Measurements from ENCODE around the gene ASB3. TPM values are rescaled to one million over a fixed set of nuclear protein-coding genes. Genes with fewer than 3 reads are reported as not detected.

Gene ASB3
- total and polyA plus RNA-seq, 2 donors (not counting 1 experiment from before 2014, with no cell fraction given) = 15.9 to 30.7 TPM

- WGBS (ENCODE audit: insufficient coverage) = 71% methylated on average over 1 of the region's 1 CpG
- H3K27me3 Mint-ChIP-seq = no peaks in the 10 kb centered on the region
- no peak overlapping the region for H3K4me3 ChIP-seq (ENCODE audit: control extremely low read depth in 1 of 5, extremely low read depth in 1 of 5, insufficient read depth in 1 of 5, low read depth in 2 of 5, low read length in 4 of 5)
- ChIA-PET POLR2A (no interaction called here), CTCF (no interaction called here)
- peak overlapping the region in 1 of 2 donors; percentile 17 for H3K27ac ChIP-seq (ENCODE audit: low read length in 2 of 2)
- H3K36me3 ChIP-seq (replicated peaks in 1 of 2; ENCODE audit: control extremely low read depth in 1 of 2, control insufficient read depth in 1 of 2, extremely low read depth in 1 of 2, insufficient read depth in 2 of 2, low read length in 1 of 2) = peaks cover 11 to 16% of the 10 kb centered on the region in 2 experiments
- DNase-seq (no peak), ATAC-seq (ENCODE audit: low read depth) (no peak)
- H3K79me2 ChIP-seq (ENCODE audit: control insufficient read depth, insufficient read depth, low read length) = peaks cover 61% of the 10 kb centered on the region
- no peak overlapping the region for H2AFZ ChIP-seq (ENCODE audit: insufficient read depth, low read depth, low read length, poor library complexity, severe bottlenecking)
- no peak overlapping the region for H3K4me3 Mint-ChIP-seq
- TF ChIP-seq CTCF (IDR thresholded peaks at IDR 0.05) = no peak
- no peak for TF ChIP-seq EZH2 (IDR thresholded peaks at IDR 0.05; ENCODE audit: borderline replicate concordance, insufficient read depth, low read depth, low read length, poor library complexity, severe bottlenecking)
- H3K4me1 ChIP-seq (ENCODE audit: control insufficient read depth in 2 of 2, insufficient read depth in 2 of 2, low read length in 2 of 2) = no peaks in the 10 kb centered on the region
- no peaks in the 10 kb centered on the region for H3K27me3 ChIP-seq (replicated peaks in 1 of 4; ENCODE audit: control extremely low read depth in 1 of 4, control insufficient read depth in 3 of 4, insufficient read depth in 4 of 4, low read length in 3 of 4)
- H3K9me3 ChIP-seq (ENCODE audit: control extremely low read depth in 1 of 3, control insufficient read depth in 2 of 3, insufficient read depth in 1 of 3, low read length in 2 of 3) = no peaks in the 10 kb centered on the region
- H4K20me1 ChIP-seq (ENCODE audit: control insufficient read depth, insufficient read depth, low read length, poor library complexity, severe bottlenecking) = peaks cover 15% of the 10 kb centered on the region
- no peak overlapping the region for H3K27ac Mint-ChIP-seq
- no peak overlapping the region for H3K9ac ChIP-seq (ENCODE audit: low read length)
- H3K4me2 ChIP-seq (replicated peaks; ENCODE audit: low read depth, low read length, poor library complexity, severe bottlenecking) = no peak overlapping the region
- intact Hi-C loops (cut with micrococcal nuclease) = no loop called here
- no peaks in the 10 kb centered on the region for H3K9me3 Mint-ChIP-seq (ENCODE audit: insufficient read depth)
- H3K4me1 Mint-ChIP-seq = peaks cover 20% of the 10 kb centered on the region
Observed at GRCh38 chr2:53777134-53777533, 9.6 kb downstream of the ASB3 start.

GRCh38 chr2:53770264-53770663 is 16.5 kb downstream of the ASB3 start:
- no peak overlapping the region for H3K4me3 Mint-ChIP-seq
- CTCF ChIA-PET = no interaction called here

More at GRCh38 chr2:53770264-53770663, 16.5 kb downstream of the ASB3 start:
- WGBS (ENCODE audit: insufficient coverage) = 89% methylated on average over 1 of the region's 4 CpGs
- H3K9me3 ChIP-seq (ENCODE audit: control extremely low read depth in 1 of 3, control insufficient read depth in 2 of 3, insufficient read depth in 1 of 3, low read length in 2 of 3) = no peaks in the 10 kb centered on the region
- H3K27ac ChIP-seq (ENCODE audit: low read length in 2 of 2) = peak overlapping the region in 1 of 2 donors; percentile 34
- POLR2A ChIA-PET = interaction anchor here (0.7 kb wide), 1 partner anchor 1417 kb away, joined by 16 read pairs; no protein-coding TSS in a partner anchor
- Mint-ChIP-seq H3K9me3 (ENCODE audit: insufficient read depth) (no peaks in the 10 kb centered on the region), H3K4me1 (peaks cover 31% of the 10 kb centered on the region), H3K27ac (no peak overlapping the region), H3K27me3 (no peaks in the 10 kb centered on the region)
- H3K4me3 ChIP-seq (ENCODE audit: control extremely low read depth in 1 of 5, extremely low read depth in 1 of 5, insufficient read depth in 1 of 5, low read depth in 2 of 5, low read length in 4 of 5) = no peak overlapping the region
- H3K27me3 ChIP-seq (replicated peaks in 1 of 4; ENCODE audit: control extremely low read depth in 1 of 4, control insufficient read depth in 3 of 4, insufficient read depth in 4 of 4, low read length in 3 of 4) = no peaks in the 10 kb centered on the region
- DNase-seq (no peak), ATAC-seq (ENCODE audit: low read depth) (no peak)
- H3K36me3 ChIP-seq (replicated peaks in 1 of 2; ENCODE audit: control extremely low read depth in 1 of 2, control insufficient read depth in 1 of 2, extremely low read depth in 1 of 2, insufficient read depth in 2 of 2, low read length in 1 of 2) = no peaks in the 10 kb centered on the region
- no peak overlapping the region for H3K9ac ChIP-seq (ENCODE audit: low read length)
- H3K79me2 ChIP-seq (ENCODE audit: control insufficient read depth, insufficient read depth, low read length) = peaks cover 44% of the 10 kb centered on the region
- peaks cover 7 to 10% of the 10 kb centered on the region in 2 donors for H3K4me1 ChIP-seq (ENCODE audit: control insufficient read depth in 2 of 2, insufficient read depth in 2 of 2, low read length in 2 of 2)
- intact Hi-C loops (cut with micrococcal nuclease) = no loop called here
- H2AFZ ChIP-seq (ENCODE audit: insufficient read depth, low read depth, low read length, poor library complexity, severe bottlenecking) = no peak overlapping the region
- no peak overlapping the region for H3K4me2 ChIP-seq (replicated peaks; ENCODE audit: low read depth, low read length, poor library complexity, severe bottlenecking)
- TF ChIP-seq EZH2 (IDR thresholded peaks at IDR 0.05; ENCODE audit: borderline replicate concordance, insufficient read depth, low read depth, low read length, poor library complexity, severe bottlenecking) (no peak), CTCF (IDR thresholded peaks at IDR 0.05) (no peak)
- no peaks in the 10 kb centered on the region for H4K20me1 ChIP-seq (ENCODE audit: control insufficient read depth, insufficient read depth, low read length, poor library complexity, severe bottlenecking)

All from B cell (primary cell).